HepG2 (cell line): Measurements from ENCODE around the gene TTC39C. TPM values are rescaled to one million over a fixed set of nuclear protein-coding genes. Genes with fewer than 3 reads are reported as not detected.
A peak's percentile ranks its signal among the peaks of the same experiment; 100 is the strongest.

Experiments used
- AHDC1 ChIP-seq: sonication (generic); formaldehyde crosslinking; IDR thresholded peaks from 2 replicates; pipeline ENCODE4 v1.5.1; 2020; ENCODE audit warnings: mild to moderate bottlenecking, missing genetic modification reagents, borderline replicate concordance
- LBX2 ChIP-seq: sonication (generic); formaldehyde crosslinking; IDR thresholded peaks from 2 replicates; pipeline ENCODE4 v1.5.0; 2020; ENCODE audit warnings: missing genetic modification reagents, mild to moderate bottlenecking, borderline replicate concordance
- PHF20 ChIP-seq: sonication (generic); formaldehyde crosslinking; IDR thresholded peaks from 2 replicates; pipeline ENCODE4 v1.5.0; 2020; ENCODE audit warnings: mild to moderate bottlenecking, missing genetic modification reagents
- POGZ ChIP-seq: sonication (generic); formaldehyde crosslinking; IDR thresholded peaks from 2 replicates; pipeline ENCODE4 v1.4.0; 2020; ENCODE audit warnings: mild to moderate bottlenecking, missing genetic modification reagents
- THYN1 ChIP-seq: sonication (generic); formaldehyde crosslinking; IDR thresholded peaks from 2 replicates; pipeline ENCODE4 v1.8.1; 2023; ENCODE audit warnings: low read depth, mild to moderate bottlenecking, moderate library complexity, missing genetic modification reagents, borderline replicate concordance
- ZNF124 ChIP-seq: sonication (generic); formaldehyde crosslinking; IDR thresholded peaks from 2 replicates; pipeline ENCODE4 v1.4.0; 2020; ENCODE audit warnings: missing genetic modification reagents
- ZNF383 ChIP-seq: sonication (generic); formaldehyde crosslinking; IDR thresholded peaks from 2 replicates; pipeline ENCODE4 v1.4.0; 2020; ENCODE audit warnings: missing genetic modification reagents, mild to moderate bottlenecking, borderline replicate concordance
- ZNF460 ChIP-seq: sonication (generic); formaldehyde crosslinking; IDR thresholded peaks from 2 replicates; pipeline ENCODE4 v1.5.1; 2020; ENCODE audit warnings: missing genetic modification reagents, mild to moderate bottlenecking, borderline replicate concordance
- ZNF543 ChIP-seq: sonication (generic); formaldehyde crosslinking; IDR thresholded peaks from 2 replicates; pipeline ENCODE4 v1.4.0; 2020; ENCODE audit warnings: mild to moderate bottlenecking, missing genetic modification reagents
- ZNF598 ChIP-seq: sonication (generic); formaldehyde crosslinking; IDR thresholded peaks from 2 replicates; pipeline ENCODE4 v1.5.1; 2020; ENCODE audit warnings: mild to moderate bottlenecking, missing genetic modification reagents, borderline replicate concordance
- ZNF646 ChIP-seq: sonication (generic); formaldehyde crosslinking; IDR thresholded peaks from 2 replicates; pipeline ENCODE4 v1.9.0; 2021; ENCODE audit warnings: mild to moderate bottlenecking, missing genetic modification reagents
- ZSCAN31 ChIP-seq: sonication (generic); formaldehyde crosslinking; IDR thresholded peaks from 2 replicates; pipeline ENCODE4 v1.5.0; 2020; ENCODE audit warnings: low read depth, mild to moderate bottlenecking, missing genetic modification reagents
- ZSCAN9 ChIP-seq: IDR thresholded peaks from 2 replicates; pipeline ENCODE4 v1.6.1; 2016; ENCODE audit warnings: borderline replicate concordance
- polyA plus RNA-seq, 8 experiments: library from polyadenylated mRNA; depleted of rRNA in 3 of 8; stranded (reverse) in 7 of 8; unstranded in 1 of 8; fragments of >200 nt; fragmentation: Illumina TruSeq in 4 of 8; extraction: Trizol in 4 of 8; gene quantifications; 2 replicates each; pipeline versions ENCODE4 v1.2.1 to v1.2.3, GENCODE V29; 2011 to 2016; ENCODE audit warnings: low read depth in 4 of 8, missing spikeins in 1 of 8, mixed read lengths in 1 of 8; ENCODE audit not compliant: insufficient read depth in 1 of 8
- total RNA-seq, 5 experiments: library from RNA; depleted of rRNA; stranded (reverse); fragments of >200 nt; fragmentation: Illumina TruSeq; extraction: Trizol; gene quantifications; 2 replicates each; pipeline ENCODE4 v1.2.3, GENCODE V29; 2016; ENCODE audit warnings: low read depth in 1 of 5

The TTC39C gene
- total and polyA plus RNA-seq, 2 of the 13 experiments (the other 11 are each of a cell fraction or from before 2014, with no cell fraction given): 19.1 to 25.9 TPM

- TF ChIP-seq AHDC1 (CRISPR knock-in tag) (peak; percentile 89; the same call in 1 of the 2 replicates), ZNF124 (CRISPR knock-in tag) (0 out of 2 replicates have a peak, but pooled peaks have one; percentile 34), LBX2 (CRISPR knock-in tag) (no peak), PHF20 (CRISPR knock-in tag) (no peak), ZNF598 (CRISPR knock-in tag) (no peak), POGZ (CRISPR knock-in tag) (peak; percentile 45; the same call in 1 of the 2 replicates), ZNF383 (CRISPR knock-in tag) (0 out of 2 replicates have a peak, but pooled peaks have one; percentile 50), ZNF543 (CRISPR knock-in tag) (0 out of 2 replicates have a peak, but pooled peaks have one; percentile 65), ZSCAN31 (CRISPR knock-in tag) (no peak), THYN1 (CRISPR knock-in tag) (no peak), ZNF460 (no peak), ZNF646 (CRISPR knock-in tag) (peak; percentile 50; the same call in 1 of the 2 replicates), ZSCAN9 (CRISPR knock-in tag) (no peak)
Measured at GRCh38 chr18:24051031-24051947, 36.7 kb downstream of the TTC39C start (continued).
